GM23248 (cell line): ENCODE measurements around the gene TC2N.

Source experiments
- EZH2 ChIP-seq: fragments of 200-600 bp; sonication (generic); IDR thresholded peaks from 2 replicates; pipeline ENCODE4 v1.6.1; 2018; ENCODE audit warnings: antibody characterized with exemption, mild to moderate bottlenecking; ENCODE audit not compliant: insufficient read depth, poor library complexity, severe bottlenecking
- EZH2phosphoT487 ChIP-seq: fragments of 200-600 bp; sonication (generic); IDR thresholded peaks from 2 replicates; pipeline ENCODE4 v1.6.1; 2018; ENCODE audit warnings: antibody characterized with exemption, moderate library complexity, mild to moderate bottlenecking, low read depth; ENCODE audit not compliant: insufficient read depth

DNA sequence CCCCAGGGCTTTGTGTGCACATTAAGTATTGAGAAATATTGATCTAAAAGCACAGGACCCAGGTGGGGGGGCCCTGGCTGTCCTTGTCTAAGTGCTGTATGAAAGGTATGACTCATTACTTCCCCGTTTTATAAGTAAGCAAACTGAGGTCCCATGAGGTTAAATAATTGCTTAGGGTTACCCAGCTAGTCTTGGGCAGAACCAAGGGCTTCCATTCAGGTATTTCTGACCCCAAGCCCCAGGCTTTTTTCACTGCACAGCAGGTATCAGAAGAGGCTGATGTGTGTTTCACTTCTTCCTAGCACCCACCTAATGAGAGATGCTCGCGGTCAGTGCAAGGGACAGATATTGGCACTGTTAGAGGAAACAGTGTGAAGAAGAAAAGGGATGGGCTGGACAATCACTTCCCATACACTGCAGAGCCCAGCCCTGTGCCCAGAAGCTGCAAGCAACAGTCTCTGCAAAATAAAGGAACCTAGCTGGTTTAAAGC is 4.7 kb upstream of the TC2N start:
- TF ChIP-seq EZH2phosphoT487 (no peak), EZH2 (no peak)
